GM21367 (cell line): Measurements from ENCODE around the gene GSE1.

Source experiments
- ATAC-seq: cut with Tn5 transposase; IDR thresholded peaks from one replicate; pipeline ENCODE4 v1.9.1; 2021; ENCODE audit not compliant: unreplicated experiment

The GSE1 gene

GRCh38 chr16:85573696-85574641, 39.2 kb upstream of the GSE1 start:
- ATAC-seq = no peak

DNA sequence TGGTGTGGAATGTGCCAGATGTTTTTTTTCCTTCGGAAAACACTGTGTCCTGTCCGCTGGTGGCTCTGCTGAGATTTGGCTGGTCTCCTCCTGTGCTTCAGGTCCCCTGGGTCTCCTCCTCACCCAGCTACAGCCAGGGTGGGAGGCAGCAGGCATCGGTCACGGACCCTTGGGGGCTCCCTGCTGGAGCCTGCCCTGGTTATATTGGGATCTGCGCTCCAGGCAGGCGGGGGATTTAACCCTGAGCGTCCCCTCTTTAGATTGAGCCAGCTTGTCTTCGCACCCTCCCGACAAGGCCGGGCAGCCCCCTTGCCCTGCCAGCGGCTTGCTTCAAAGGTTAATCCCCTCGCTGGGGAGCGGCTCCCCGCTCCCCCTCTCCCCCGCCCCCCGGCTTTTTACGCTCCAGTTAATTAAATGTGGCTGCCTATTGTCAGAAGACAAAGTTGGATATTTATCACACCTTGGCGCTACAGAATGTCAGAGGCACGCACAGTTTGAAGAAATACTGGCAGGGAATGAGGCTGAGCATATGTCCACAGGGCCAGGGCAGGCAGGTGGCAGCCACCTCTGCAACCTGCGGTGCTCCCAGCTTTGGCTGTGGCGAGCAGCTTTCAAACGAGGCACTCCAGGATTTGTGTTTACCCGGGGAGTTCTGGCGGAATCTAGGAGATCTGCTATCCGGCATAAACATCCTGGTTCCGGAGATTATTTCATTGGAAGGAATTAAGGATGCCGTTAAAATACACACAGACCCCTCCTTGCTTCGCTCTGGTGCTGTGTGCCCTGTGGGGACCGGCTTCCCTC, 38.2 kb upstream of the GSE1 start:
- no peak for ATAC-seq

DNA sequence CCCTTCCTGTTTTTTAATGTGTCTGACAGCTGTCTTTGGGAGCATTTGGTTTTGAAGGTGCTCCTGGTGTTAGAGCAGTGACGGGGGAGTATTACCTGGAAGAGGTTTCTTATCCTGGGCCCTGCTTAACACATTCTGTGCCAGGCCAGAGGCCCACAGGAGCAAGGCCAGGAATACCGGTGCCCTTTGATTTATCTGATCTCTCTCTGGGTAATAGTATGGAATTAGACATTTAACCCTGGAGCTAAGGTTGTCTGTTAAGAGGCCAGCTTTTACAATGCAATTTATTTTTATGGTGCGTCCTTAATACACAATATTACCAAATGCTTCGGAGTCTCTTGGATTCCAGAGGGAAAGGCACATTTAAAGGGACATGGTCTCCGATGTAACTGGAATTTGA, 37.2 kb upstream of the GSE1 start:
- no peak for ATAC-seq

- no peak for ATAC-seq
Observed at GRCh38 chr16:85576944-85577343, 36.2 kb upstream of the GSE1 start.

- no peak for ATAC-seq
Observed at GRCh38 chr16:85577899-85578598, 35.1 kb upstream of the GSE1 start.

GRCh38 chr16:85578599-85578948, 34.5 kb upstream of the GSE1 start:
- no peak for ATAC-seq

- no peak for ATAC-seq
Observed at GRCh38 chr16:85579191-85579590, 33.9 kb upstream of the GSE1 start.

GRCh38 chr16:85579923-85580580, 33.1 kb upstream of the GSE1 start:
- no peak for ATAC-seq

DNA sequence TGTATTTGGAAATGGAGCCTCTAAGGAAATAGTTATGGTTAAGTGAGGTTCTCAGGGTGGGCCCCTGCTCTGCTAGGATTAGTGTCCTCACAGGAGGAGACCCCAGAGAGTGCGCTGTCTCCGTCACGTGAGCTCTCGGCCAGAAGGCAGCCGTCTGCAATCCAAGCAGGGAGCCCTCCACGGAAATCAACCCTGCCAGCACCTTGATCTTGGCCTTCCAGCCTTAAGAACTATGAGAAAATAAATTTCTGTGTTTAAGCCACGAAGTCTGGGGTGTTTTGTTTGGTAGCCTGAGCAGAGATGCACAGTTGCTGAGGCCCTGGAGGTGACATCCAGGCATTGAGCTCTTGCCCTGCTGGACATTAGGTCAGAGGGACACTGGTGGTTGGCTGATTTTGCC, 32.4 kb upstream of the GSE1 start:
- no peak for ATAC-seq

- no peak for ATAC-seq
Observed at GRCh38 chr16:85582229-85582991, 30.7 kb upstream of the GSE1 start.

GRCh38 chr16:85583491-85584181, 29.5 kb upstream of the GSE1 start:
- ATAC-seq = no peak

GRCh38 chr16:85584267-85584666, 28.9 kb upstream of the GSE1 start:
- no peak for ATAC-seq

- ATAC-seq = no peak
Observed at GRCh38 chr16:85584819-85585282, 28.3 kb upstream of the GSE1 start.

GRCh38 chr16:85585711-85586110, 27.4 kb upstream of the GSE1 start:
- ATAC-seq = no peak

DNA sequence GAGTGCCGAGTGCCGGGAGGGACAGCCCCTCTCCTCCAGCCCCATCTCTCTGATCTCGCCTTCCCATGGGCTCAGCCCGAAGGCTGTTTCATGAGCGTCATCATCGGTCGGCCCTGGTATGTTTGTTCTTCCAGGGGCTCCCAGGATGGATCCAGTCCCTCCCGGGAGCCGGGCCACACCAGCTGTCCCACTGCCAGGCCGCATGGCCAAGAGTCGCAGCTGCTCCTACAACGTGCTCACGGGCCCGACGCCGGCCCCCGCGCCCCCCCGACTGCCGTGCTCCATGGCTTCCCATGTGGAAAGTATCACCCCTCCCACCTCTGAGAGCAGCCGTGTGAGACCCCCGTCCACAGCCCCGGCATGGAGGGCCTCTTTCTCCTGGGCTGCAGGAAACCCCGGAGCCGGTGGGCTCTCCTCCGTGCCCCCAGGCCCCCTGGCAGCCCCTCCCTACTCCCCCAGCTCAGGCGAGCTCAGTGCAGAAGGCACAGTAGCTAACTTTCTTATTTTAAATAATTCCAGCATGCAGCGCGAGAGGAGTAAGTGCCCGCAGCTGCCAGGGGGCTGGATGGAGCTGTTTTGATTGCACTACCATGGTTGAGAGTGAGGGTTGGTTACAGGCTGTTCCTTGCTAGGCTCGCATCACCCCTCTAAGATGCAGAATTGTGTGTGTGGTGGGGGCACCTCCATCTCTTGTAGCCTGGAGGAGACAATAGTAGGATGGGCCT, 26.6 kb upstream of the GSE1 start:
- no peak for ATAC-seq

GRCh38 chr16:85587762-85588556, 25.2 kb upstream of the GSE1 start:
- no peak for ATAC-seq

- no peak for ATAC-seq
Observed at GRCh38 chr16:85588562-85589503, 24.3 kb upstream of the GSE1 start.
